ENCODE measurements around the gene DUSP16.

GRCh38 chr12:12555656-12556055, 7.0 kb downstream of the DUSP16 start:
- no peak for TF ChIP-seq FOXP4 (CRISPR knock-in tag; IDR thresholded peaks at IDR 0.05)
- no peak for TF ChIP-seq ZNF232 (CRISPR knock-in tag; IDR thresholded peaks at IDR 0.05)

All from WTC11 (cell line).